GM03348 (cell line): Measurements from ENCODE around the gene DYNC1I1.

Experiments
- DNase-seq: peaks from one replicate; pipeline ENCODE4 v3.0.0; 2012; ENCODE audit warnings: low spot score

The DYNC1I1 gene

GRCh38 chr7:96085953-96086352 lies 313.6 kb downstream of the DYNC1I1 start:
- no peak for DNase-seq

DNA sequence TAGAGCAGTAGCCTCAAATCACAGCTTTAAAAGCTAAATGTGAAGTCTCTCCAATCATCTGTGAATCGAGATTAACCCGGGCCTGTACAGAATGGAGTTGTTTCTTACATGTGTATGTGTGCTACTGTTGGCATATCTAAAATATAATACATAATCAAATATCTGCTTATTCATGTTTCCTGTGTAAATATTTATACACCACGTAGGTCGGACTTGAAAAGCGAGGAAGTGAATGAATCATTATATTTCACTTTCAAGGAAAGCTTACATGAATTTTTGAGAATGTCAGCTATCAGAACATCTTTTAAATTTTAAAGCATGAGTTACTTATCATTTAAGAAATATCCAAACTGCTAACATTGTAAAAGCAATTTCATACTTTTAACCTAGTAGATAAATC lies 316.2 kb downstream of the DYNC1I1 start:
- DNase-seq, result no peak

- DNase-seq, result no peak
These were observed 317.2 kb downstream of the DYNC1I1 start for GRCh38 chr7:96089511-96089910.

DNA sequence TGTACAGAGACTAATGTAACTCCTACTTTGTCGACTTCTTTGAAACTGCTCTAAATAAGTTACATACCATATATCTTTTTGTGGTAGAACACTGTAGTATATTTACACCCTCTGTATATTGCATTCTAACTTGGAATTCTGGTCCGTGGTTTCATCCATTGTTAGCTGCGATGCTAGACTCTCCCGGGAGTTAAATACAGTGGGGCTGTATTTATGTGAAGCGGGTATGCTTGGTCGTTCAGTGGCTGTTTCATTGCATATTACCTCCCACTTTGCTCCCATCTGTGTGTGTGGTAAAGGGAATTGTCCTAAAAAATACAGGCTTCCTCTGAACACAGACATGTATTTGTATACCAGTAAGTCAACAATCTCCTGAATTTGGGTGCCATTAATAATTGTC lies 318.4 kb downstream of the DYNC1I1 start:
- DNase-seq, result no peak

GRCh38 chr7:96093435-96093834 lies 321.1 kb downstream of the DYNC1I1 start:
- peak; percentile 57 for DNase-seq

DNA sequence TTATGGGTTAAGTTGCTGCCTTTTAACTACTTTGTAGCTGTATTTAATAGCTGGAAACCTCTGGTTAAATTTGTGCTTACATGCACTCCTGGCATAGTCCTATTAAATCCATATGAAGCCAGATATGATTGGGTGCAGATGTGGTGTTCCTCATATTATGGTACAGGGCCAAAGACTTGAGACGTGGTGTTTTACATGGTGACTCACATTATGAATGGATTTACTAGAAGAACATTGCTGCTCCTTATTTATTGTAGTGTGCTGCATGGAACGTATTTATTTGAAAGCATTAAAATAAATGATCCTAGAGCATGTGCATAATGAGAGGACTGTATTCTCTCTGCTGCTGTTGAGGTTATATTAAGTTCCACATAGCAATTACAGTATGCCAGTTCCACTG lies 325.5 kb downstream of the DYNC1I1 start:
- DNase-seq, result peak; percentile 9

DNA sequence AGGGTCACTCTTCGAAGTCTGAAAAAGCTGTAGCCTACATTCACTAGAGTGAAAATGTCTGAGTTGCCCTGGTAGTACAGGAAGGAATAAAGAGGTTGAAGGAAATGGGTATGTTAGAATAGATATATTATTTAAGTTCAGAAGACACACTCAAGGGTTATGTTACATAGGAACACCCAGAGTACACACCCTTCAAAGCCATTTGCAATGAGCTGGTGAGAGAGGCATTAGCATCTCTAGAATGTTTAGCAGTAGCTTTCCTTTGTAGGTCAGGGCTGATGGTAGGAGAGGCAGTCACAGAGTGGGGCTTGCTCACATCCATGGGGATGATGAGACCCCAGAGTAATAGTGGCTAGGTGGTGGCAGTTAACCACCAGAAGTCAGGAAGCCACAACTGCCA lies 328.4 kb downstream of the DYNC1I1 start:
- no peak for DNase-seq

DNA sequence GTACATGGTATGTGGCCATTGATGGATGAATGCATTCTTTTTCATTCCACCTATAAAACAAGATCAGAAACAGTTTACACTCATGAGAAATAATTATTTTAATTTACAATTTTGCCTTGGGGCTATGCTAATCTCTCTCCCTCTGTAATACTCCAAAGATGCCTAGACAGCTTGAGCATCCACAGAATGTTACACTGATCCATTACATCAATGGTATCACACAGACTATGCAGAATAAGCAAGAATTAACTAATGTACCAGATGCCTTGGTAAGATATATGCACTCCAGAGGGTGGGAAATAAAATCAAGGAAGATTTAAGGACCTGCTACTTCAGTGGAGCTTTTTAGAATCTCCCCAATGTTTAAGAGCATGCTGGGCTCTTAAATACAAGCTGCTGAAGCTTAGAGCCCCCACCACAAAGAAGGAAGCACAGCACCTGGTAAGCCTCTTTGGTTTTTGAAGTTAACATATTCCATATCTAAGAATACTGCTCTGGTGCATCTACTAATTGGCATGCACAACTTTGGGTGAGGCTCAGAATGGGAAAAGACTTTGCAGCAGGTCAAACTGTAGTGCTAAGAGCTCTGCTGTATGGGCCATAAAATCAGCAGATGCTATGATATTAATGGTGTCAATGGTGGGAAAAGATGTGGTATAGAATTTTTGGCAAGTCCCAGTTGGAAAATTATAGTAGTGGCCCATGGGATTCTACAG lies 329.9 kb downstream of the DYNC1I1 start:
- DNase-seq, result no peak

DNA sequence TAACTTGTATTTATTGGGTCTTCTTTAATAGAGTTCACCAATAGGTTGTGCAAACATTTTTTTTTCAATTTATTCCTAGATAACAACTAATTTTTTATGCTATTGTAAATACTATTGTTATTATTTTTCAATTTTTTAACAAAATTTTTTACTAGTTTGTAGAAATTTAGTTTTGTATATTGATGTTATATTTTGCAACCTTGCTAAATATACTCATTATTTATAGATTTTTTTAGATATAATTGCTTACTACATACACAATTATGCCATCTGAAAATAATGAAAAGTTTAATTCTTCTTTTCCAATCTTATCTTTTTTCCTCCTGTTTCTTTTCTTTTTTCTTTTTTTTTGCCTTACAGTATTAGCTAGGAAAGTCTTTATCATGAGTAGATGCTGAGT lies 332.6 kb downstream of the DYNC1I1 start:
- no peak for DNase-seq

GRCh38 chr7:96111405-96111804 lies 339.1 kb downstream of the DYNC1I1 start:
- DNase-seq, result no peak

- DNase-seq, result no peak
These were observed 341.8 kb downstream of the DYNC1I1 start for GRCh38 chr7:96114190-96114589.

DNA sequence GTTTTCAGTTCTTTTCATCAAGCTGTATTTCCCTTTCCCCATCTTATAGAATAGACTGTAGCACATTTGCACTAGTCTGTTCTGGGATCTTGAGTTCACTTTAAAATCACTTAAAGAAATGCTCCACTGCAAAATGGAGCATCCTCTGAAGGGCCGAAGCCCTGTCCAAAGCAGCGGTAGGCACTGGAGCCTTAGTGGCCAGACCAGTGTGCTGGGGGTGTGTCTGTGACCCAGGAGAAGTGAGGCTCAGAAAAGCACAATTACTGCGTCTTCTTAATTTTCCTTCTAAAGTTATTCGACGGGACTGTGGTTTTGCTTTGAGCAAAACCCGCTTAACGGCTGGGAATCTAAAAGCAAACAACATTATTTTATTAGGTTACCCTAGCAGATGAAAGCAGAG lies 343.8 kb downstream of the DYNC1I1 start:
- no peak for DNase-seq

DNA sequence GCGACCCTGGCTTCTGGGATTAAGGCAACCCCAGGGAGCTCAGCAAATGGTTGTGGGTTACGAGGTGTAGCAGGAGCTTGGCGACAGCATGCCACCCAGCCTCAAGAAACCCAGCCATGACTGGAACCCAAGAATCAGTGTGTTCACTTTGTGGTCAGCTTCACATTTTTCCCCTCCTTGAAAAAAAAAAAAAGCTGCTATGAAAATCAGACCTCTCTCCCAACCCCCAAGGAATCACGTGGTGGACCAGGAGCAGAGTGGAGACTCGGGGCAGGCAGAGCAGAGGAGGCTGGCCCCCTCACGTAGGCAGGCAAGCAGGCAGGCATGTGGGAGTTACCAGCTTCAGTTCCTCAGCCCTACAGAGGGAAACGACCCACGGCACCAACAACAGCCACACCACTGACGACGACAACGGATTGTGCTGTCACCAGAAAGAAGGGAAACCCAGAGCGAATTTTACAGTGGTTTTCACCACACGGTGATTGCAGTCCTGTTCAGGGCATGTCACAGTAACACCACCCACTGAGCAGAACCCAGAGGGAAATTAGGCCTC lies 346.2 kb downstream of the DYNC1I1 start:
- DNase-seq, result no peak

DNA sequence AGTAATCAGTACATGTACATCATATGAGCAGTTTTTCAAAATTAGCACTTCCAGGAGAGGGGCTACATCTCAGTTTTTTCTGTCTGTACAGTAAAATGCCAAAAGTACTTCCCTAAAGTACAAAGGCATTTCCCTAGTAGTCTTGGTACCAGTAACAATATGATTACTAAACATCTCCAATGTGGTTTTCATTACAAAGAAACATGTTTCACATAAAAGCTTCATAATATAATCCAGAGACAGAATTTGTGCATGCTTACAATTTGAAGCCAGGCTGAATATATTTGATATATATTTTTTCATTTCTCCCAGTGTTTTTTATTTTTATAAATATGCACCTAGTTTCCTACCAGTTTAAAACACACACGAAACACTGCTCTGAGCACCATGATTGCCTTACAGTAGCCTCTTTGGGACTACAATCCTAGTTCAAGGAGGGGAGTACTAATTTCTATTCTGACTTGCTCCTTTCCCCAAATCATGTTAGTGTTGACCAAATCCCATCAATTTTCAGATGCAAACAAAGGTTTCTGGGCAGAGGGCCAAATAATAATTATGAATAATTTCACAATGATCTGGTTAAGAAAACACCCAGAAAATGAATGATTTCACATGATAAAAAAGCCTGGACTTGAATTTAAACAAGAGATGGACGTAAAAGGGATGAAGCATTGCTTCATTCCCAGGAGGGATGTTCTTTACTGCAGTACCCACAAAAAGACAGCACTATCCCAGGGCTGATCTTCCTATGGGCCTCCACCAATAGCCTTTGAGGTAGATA lies 348.3 kb downstream of the DYNC1I1 start:
- DNase-seq, result peak; percentile 8

GRCh38 chr7:96121752-96122151 lies 349.4 kb downstream of the DYNC1I1 start:
- no peak for DNase-seq

DNA sequence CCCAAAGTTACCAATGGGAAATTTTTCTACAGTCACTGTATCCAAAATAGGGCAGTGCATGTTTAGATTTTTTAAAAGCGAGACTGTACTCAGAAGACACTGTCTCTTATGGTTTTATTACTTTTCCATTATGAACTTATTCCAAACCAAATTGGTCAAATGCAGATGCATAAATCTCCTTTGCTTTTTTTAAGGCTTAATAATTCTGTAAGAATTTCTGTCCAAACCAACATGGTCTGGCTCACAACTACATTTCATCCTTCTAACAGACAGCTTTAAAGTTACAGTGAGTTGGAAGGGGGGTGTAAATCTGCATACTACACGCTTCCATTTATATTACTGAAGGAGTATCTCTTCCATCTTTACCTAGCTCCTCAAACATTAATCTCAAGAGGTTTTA lies 350.4 kb downstream of the DYNC1I1 start:
- DNase-seq, result no peak

- DNase-seq, result no peak
These were observed 354.0 kb downstream of the DYNC1I1 start for GRCh38 chr7:96126382-96126781.

GRCh38 chr7:96127746-96128145 lies 355.4 kb downstream of the DYNC1I1 start:
- DNase-seq, result no peak

- no peak for DNase-seq
These were observed 359.2 kb downstream of the DYNC1I1 start for GRCh38 chr7:96131525-96131924.

GRCh38 chr7:96135241-96135640 lies 362.9 kb downstream of the DYNC1I1 start:
- DNase-seq, result no peak

DNA sequence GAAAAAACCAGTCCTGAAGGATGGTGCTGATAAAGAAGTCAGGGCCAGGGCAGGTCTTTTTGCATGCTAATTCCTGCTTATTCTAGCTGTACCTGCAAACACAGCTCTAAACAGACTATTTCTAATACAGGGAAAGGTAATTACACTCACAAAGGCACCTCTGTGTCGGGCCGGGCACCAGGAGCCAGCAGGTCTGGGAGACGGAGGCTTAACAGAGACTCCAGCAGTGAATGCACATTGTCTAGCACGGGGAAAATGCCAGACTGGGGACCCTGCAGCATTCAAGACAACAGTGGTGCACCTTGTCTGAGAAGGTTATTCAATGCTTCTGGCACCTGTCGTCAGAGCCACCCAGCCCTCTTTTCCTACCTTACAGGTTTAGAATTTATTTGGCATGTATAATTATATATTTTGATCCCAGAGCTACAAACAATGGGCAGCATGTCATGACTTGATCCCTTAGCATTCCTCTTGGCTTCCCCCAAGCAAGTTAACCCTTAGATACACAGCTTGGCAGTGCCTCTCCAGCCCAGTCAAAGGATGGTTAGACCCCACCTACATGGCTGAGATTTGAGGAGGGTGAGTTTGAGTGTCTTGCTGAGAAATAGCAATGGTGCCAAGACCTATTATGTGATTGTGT lies 364.4 kb downstream of the DYNC1I1 start:
- DNase-seq, result no peak

- no peak for DNase-seq
These were observed 371.3 kb downstream of the DYNC1I1 start for GRCh38 chr7:96143495-96144259.
